Heart right ventricle (tissue), 16 donors: ENCODE results near the gene COL17A1. TPM values are rescaled to one million over a fixed set of nuclear protein-coding genes. Genes with fewer than 3 reads are reported as not detected.

ENCODE experiments used
- ATAC-seq, 8 donors: fragments of 200-7000 bp; cut with Tn5 transposase; one replicate each; pipeline ENCODE4 v1.9.1; 2020; ENCODE audit warnings: mild to moderate bottlenecking in 8 of 8, moderate library complexity in 8 of 8, moderate number of reproducible peaks in 1 of 8
- DNase-seq, 2 donors: peaks; one replicate each; pipeline ENCODE4 v3.0.0-alpha.2; 2020
- H3K27ac ChIP-seq, 10 donors: fragments of 200-600 bp; sonication (generic) in 2 of 10; one replicate each; pipeline versions ENCODE4 v1.5.0 to v1.8.0; 2020 to 2022; ENCODE audit warnings: mild to moderate bottlenecking in 3 of 10
- H3K27me3 ChIP-seq, 7 donors: fragments of 200-600 bp; one replicate each; pipeline ENCODE4 v1.8.0; 2021 to 2022; ENCODE audit warnings: mild to moderate bottlenecking in 2 of 7
- H3K36me3 ChIP-seq, 9 donors: fragments of 200-600 bp; sonication (generic) in 1 of 9; one replicate each; pipeline versions ENCODE4 v1.5.0 to v1.8.0; 2020 to 2022; ENCODE audit warnings: mild to moderate bottlenecking in 2 of 9
- H3K4me1 ChIP-seq, 9 donors: fragments of 200-600 bp; sonication (generic) in 1 of 9; one replicate each; pipeline versions ENCODE4 v1.5.0 to v1.8.0; 2020 to 2022; ENCODE audit warnings: mild to moderate bottlenecking in 4 of 9
- H3K4me3 ChIP-seq, 10 donors: fragments of 200-600 bp; sonication (generic) in 2 of 10; one replicate each; pipeline versions ENCODE4 v1.5.0 to v1.8.0; 2020 to 2022; ENCODE audit warnings: mild to moderate bottlenecking in 7 of 10, moderate library complexity in 2 of 10
- H3K9me3 ChIP-seq, 11 donors: fragments of 200-600 bp in 10 of 11; sonication (generic) in 2 of 11; one replicate each; pipeline versions ENCODE4 v1.5.0 to v1.8.0; 2013 to 2022; ENCODE audit warnings: mild to moderate bottlenecking in 2 of 11, control low read depth in 1 of 11, moderate library complexity in 1 of 11
- CTCF ChIP-seq, 9 donors: fragments of 200-600 bp; sonication (generic) in 2 of 9; IDR thresholded peaks; one replicate each; pipeline versions ENCODE4 v1.5.0 to v1.8.0; 2021 to 2022; ENCODE audit warnings: antibody characterized with exemption in 9 of 9, mild to moderate bottlenecking in 5 of 9, moderate library complexity in 1 of 9
- WGBS, 2 donors: extraction: QIAGEN DNeasy Blood & Tissue Kit; methylation state at CpG; one replicate each; pipeline ENCODE4 v1.1.7; 2013; ENCODE audit warnings: inconsistent platforms in 1 of 2; 5-methylcytosine and 5-hydroxymethylcytosine counted together
- intact Hi-C, 10 donors: fragments of 100-400 bp; cut with DNase I; formaldehyde crosslinking; loops; one replicate each; pipeline versions ENCODE4 v1.11.1 to v1.14.2; 2022
- long read RNA-seq, 3 donors: library from polyadenylated mRNA; unstranded; transcript quantifications; one replicate each; pipeline ENCODE4 v2.0.0, GENCODE V29; 2020 to 2021
- polyA plus RNA-seq, 2 donors: library from polyadenylated mRNA; stranded (reverse); fragments of 200-250 nt; gene quantifications; one replicate each; pipeline ENCODE4 v1.2.3, GENCODE V29; 2013
- total RNA-seq, 10 donors: library from RNA; stranded (reverse); fragmentation: NEBNext Ultra II Directional in 3 of 10; extraction: Animal tissue kit (Norgen Biotek cat#: 25700) in 3 of 10; gene quantifications; one replicate each; pipeline versions ENCODE4 v1.2.1 to v1.2.4, GENCODE V29; 2021 to 2023
- donor health status: Arrhythmogenic right ventricular cardiomyopathy.
- donor health status: ischemic (EF 13 %, LVEDD 7.1; RV severe dilation, severe dysfunction).
- donor health status: healthy with polysubstance abuse.
- donor health status: DM: no; HTN: yes; CAD: no.
- donor health status: DM: no; HTN: no; CAD: no.
- donor health status: ischemic (EF 25% LVEDD 6.9; RV normal size, moderate dysfunction).
- donor health status: ischemic (EF 25% LVEDD 5.7; RV mildly dilated, moderate dysfunction).
- donor health status: healthy.
- donor health status: DM: yes; HTN: yes; CAD: no.
- donor health status: Ischemic cardiomyopathy.
- donor health status: ischemic (EF 35%, LVEDD 5.7; RV mildly dilated, moderate dysfunction).
- donor health status: nonischemic (EF 11% LVEDD 7.7; RV severe dilation, severe dysfunction).
- donor health status: DM: yes; HTN: yes; CAD: no.
- donor health status: PGD.
- donor health status: ischemic (EF 29% LVEDD 5.4; RV normal size, mild dysfunction).
- donor health status: nonischemic (EF 23%, LVEDD 6.1; RV moderate dilation, normal function).

The COL17A1 gene
- total RNA-seq: under 1 TPM in 4 of 10 donors, not detected in 6; 0.10 to 0.39 (median 0.16) TPM
- polyA plus RNA-seq: under 1 TPM; 0.15 to 0.36 TPM
- long read RNA-seq, donor 1: 0 reads
- long read RNA-seq, donor 2: 0 reads
- long read RNA-seq, donor 3, partial matches to known transcripts: 1 of 1 reads
- long read RNA-seq, donor 3, other reads (novel, unspliced or antisense): 0 of 1 reads

GRCh38 chr10:104085801-104086400 is at the start of gene COL17A1:
Gene COL17A1 (minus strand): TSS chr10:104085880. CDS start chr10:104080673, 5,207 bp downstream.
- Histone ChIP-seq H3K4me3 (no peak within 1 kb of the TSS), H3K36me3 (no peaks in the 10 kb centered on the region), H3K4me1 (no peaks in the 10 kb centered on the region), H3K27ac (no peak within 1 kb of the TSS), H3K9me3 (no peaks in the 10 kb centered on the region), H3K27me3 (no peaks in the 10 kb centered on the region)
- no peak for TF ChIP-seq CTCF (IDR thresholded peaks at IDR 0.05)
- no peak for ATAC-seq
- DNase-seq: no peak
- WGBS, 2 donors: 82% methylated on average over 3 of the region's 3 CpGs
- intact Hi-C loops: no loop called here

DNA sequence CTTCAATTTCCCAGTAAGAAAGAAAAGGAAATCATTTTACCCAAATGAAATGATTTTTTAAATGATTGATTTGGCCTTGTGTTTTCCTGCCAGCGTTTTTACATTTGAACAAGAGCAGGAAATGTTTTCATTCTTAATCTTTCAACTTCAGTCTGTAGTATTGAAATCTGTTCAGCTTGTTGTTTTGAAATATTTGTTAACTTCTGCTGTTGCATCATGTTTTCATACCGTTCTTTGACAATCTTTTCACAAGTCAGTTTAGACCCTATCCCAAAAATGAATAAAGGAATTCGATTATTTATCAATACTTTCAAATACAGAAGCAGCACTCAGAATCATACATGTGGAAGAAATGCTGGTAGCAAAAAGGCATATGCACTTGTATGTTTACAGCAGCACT is 44.4 kb upstream of the COL17A1 start:
- TF ChIP-seq CTCF (IDR thresholded peaks at IDR 0.05): no peak
- DNase-seq (no peak), ATAC-seq (no peak)
- 72 to 75% methylated on average over 3 of the region's 3 CpGs for WGBS, 2 donors
- peaks cover 0 to 6% (median 0%) of the 10 kb centered on the region in 7 donors for H3K27me3 ChIP-seq
- no peak overlapping the region for H3K4me3 ChIP-seq
- no peaks in the 10 kb centered on the region for H3K4me1 ChIP-seq
- no peak overlapping the region for H3K27ac ChIP-seq
- no peaks in the 10 kb centered on the region for H3K9me3 ChIP-seq
- intact Hi-C loops: no loop called here
- peaks cover 0 to 19% (median 0%) of the 10 kb centered on the region in 9 donors for H3K36me3 ChIP-seq

GRCh38 chr10:104128214-104128613 is 42.5 kb upstream of the COL17A1 start:
- DNase-seq: no peak
- no peak for TF ChIP-seq CTCF (IDR thresholded peaks at IDR 0.05)
- intact Hi-C loops: loop anchor here in 4 of 10 donors (10.0 kb wide), 3 partner anchors 73 to 243 kb away; partner anchors contain the start of gene GSTO1 (in 2 of the 4)
- Histone ChIP-seq H3K27ac (no peak overlapping the region), H3K27me3 (no peaks in the 10 kb centered on the region), H3K36me3 (peaks cover 0 to 36% (median 0%) of the 10 kb centered on the region in 9 donors), H3K9me3 (no peaks in the 10 kb centered on the region), H3K4me3 (no peak overlapping the region), H3K4me1 (peaks cover 0 to 4% (median 0%) of the 10 kb centered on the region in 9 donors)
- 88 to 89% methylated on average over 2 of the region's 2 CpGs for WGBS, 2 donors
- ATAC-seq: no peak

- peaks cover 0 to 36% (median 0%) of the 10 kb centered on the region in 9 donors for H3K36me3 ChIP-seq
- ATAC-seq: peak in 5 of 8 donors; percentile 28 to 78 (median 49)
- WGBS, 2 donors: 68 to 69% methylated on average over 2 of the region's 2 CpGs
- peaks cover 0 to 12% (median 3%) of the 10 kb centered on the region in 9 donors for H3K4me1 ChIP-seq
- no peaks in the 10 kb centered on the region for H3K27me3 ChIP-seq
- no peak overlapping the region for H3K4me3 ChIP-seq
- H3K9me3 ChIP-seq: no peaks in the 10 kb centered on the region
- no peak overlapping the region for H3K27ac ChIP-seq
- peak in 1 of 2 donors; percentile 7 for DNase-seq
- peak in 2 of 9 donors; percentile 26 to 30 for TF ChIP-seq CTCF (IDR thresholded peaks at IDR 0.05)
- intact Hi-C loops: loop anchor here in 4 of 10 donors (10.0 kb wide), 3 partner anchors 73 to 243 kb away; partner anchors contain the start of gene GSTO1 (in 2 of the 4)
Measured at GRCh38 chr10:104127411-104127810, 41.7 kb upstream of the COL17A1 start.
